GM18511 (cell line): ENCODE measurements around the gene IFITM5.
A peak's percentile ranks its signal among the peaks of the same experiment; 100 is the strongest.
"Not testable (repeated sequence)": the region's sequence is repeated elsewhere in the genome, so short reads cannot be mapped to it uniquely, and the experiment has no call there.

Experiments
- ATAC-seq: cut with Tn5 transposase; IDR thresholded peaks from one replicate; pipeline ENCODE4 v1.9.1; 2021; ENCODE audit warnings: mild to moderate bottlenecking, moderate library complexity; ENCODE audit not compliant: unreplicated experiment

Gene IFITM5

DNA sequence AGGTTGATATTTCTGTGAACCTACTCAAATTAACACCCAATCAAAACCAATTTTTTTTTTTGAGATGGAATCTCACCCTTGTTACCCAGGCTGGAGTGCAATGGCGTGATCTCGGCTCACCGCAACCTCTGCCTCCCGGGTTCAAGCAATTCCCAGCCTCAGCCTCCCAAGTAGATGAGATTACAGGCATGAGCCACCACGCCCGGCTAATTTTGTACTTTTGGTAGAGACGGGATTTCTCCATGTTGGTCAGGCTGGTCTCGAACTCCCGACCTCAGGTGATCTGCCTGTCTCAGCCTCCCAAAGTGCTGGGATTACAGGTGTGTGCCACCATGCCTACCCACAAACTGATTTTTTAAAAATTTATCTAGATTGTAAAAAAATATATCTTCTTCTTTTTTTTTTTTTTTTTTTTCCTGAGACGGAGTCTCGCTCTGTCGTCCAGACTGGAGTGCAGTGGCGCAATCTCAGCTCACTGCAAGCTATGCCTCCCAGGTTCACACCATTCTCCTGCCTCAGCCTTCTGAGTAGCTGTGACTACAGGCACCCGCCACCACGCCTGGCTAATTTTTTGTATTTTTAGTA, 29.3 kb upstream of the IFITM5 start:
- not testable (repeated sequence) for ATAC-seq

DNA sequence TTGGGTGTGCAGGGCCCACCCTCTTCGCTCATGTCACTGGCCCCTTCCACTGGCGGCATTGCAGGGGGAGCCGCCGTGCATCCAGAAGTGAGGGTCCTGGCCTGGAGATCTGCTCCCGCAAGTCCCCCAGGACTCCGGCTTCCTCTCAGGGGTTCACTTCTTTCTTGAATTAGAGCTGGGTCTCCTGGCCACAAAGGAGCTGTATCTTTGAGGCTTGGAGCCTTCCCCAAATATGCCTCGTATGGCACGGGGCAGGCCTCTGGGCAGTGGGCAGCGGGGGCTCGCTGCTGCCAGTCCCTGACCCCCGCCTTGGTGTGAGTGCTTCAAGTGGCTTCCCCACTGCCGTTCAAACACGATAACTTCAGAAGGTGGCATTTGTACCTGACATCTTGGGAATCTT, 28.7 kb upstream of the IFITM5 start:
- no peak for ATAC-seq

DNA sequence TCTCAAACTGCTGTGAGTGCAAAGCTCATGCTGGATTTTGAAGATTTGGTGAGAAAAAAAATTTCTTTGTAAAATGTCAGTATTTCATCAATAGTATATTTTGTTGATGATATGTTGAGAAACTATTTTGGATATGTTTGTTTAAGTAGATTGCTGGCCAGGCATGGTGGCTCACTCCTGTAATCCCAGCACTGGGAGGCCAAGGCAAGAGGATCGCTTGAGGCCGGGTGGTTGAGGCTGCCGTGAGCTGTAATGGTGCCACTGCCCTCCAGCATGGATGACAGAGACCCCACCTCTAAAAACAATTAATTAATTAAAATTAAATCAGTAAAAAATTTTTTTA, 28.2 kb upstream of the IFITM5 start:
- ATAC-seq: no peak

DNA sequence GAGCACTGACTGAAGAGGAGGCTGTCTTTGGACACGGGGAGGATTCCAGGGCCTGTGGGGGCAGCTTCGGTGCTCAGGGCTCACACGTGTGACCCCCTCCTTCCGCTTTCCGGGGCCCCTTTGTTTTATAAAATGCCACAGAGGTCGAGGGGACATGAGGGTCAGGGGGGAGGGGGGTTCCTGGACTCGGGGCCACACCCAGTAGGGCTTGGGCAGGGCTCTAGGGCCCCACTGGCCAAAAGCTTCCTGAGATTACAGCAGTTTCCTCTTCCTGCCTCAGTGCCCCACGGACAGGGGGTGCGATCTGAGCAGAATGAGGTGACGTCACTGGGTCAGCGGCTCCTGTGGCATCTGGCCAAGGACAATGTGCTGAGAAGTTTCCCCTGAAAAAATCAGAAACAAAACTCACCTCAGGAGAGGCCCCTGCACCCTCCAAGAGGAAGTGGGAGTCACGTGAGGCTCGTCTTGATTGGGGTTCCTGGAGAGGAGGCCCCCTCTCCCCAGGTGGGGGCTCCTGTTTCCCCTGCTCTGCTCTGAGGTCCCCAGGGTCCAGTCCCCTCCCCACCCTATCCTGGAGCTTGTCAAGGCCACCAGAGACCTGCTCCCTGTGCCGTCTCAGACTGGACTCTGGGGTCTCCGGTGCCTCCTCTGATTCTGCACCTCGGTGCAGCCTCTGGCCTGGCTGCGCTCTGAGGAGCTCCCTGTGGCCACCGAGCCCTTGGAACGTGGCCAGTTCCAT, 27.7 kb upstream of the IFITM5 start:
- peak; percentile 80 for ATAC-seq

DNA sequence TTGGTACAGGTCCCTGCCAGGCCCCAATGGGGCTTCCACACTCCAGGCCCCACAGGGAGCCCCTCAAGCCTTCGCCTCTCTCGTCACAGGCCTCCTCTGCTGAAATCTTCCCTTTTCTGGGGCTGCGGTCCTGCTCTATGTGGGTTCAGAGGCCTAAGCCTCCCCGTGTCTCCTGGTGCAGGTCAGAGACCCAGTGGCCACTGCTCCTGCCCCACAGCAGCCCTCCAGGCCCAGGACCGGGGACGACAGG, 27.2 kb upstream of the IFITM5 start:
- ATAC-seq: no peak

DNA sequence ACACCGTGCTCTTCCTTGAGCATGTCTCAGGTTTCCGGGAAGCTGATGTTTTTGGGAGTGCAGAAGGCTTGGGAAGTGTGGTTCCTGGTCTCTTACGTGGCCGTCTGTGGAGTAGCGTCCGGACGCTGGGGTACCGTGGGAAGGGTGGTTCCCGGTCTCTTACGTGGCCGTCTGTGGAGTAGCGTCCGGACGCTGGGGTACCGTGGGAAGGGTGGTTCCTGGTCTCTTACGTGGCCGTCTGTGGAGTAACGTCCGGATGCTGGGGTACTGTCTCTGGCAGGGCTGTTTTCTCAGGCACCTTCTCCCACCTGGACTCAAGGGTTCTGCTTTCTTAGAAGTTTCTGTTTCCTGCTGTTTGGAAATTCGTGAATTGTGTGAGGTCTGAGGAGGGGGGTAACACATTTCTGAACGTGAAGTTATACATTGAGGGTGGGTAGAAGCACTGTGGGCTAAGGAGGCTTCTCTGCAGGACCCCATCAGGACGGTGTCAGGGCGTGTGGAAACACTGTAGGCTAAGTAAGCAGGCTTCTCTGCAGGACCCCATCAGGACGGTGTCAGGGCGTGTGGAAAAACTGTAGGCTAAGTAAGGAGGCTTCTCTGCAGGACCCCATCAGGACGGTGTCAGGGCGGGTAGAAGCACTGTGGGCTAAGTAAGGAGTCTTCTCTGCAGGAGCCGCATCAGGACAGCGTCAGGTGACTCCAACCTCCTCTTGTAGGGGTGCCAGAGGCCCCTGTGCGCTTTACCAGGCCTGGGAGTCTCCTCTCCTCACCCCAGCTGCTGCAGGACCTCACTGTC, 26.7 kb upstream of the IFITM5 start:
- ATAC-seq: no peak

DNA sequence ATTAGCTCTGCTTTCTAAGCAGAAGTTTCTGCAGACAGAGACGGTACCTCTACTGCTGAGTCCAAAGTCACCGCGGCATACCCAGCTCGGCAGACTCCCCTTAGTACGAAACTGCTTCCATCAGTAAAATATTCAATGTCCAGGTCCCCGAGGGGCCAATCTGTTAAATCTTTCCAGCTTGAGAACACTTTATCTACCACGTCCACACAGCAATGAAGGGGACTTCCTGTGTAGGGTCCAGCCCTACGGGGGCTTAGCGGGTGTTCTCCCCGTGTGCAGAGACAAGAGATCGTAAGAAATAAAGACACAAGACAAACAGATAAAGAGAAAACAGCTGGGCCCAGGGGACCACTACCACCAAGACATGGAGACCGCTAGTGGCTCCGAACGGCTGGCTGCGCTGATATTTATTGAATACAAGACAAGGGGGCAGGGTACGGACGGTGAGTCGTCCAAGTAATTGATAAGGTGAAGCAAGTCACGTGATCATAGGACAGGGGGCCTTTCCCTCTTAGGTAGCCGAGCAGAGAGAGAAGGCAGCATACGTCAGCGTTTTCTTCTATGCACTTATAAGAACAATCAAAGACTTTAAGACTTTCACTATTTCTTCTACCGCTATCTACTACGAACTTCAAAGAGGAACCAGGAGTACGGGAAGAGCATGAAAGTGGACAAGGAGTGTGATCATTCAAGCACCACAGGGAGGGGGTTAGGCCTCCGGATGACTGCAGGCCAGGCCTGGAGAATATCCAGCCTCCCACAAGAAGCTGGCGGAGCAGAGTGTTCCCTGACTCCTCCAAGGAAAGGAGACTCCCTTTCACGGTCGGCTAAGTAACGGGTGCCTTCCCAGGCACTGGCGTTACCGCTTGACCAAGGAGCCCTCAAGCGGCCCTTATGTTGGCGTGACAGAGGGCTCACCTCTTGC, 25.5 kb upstream of the IFITM5 start:
- ATAC-seq: not testable (repeated sequence)

DNA sequence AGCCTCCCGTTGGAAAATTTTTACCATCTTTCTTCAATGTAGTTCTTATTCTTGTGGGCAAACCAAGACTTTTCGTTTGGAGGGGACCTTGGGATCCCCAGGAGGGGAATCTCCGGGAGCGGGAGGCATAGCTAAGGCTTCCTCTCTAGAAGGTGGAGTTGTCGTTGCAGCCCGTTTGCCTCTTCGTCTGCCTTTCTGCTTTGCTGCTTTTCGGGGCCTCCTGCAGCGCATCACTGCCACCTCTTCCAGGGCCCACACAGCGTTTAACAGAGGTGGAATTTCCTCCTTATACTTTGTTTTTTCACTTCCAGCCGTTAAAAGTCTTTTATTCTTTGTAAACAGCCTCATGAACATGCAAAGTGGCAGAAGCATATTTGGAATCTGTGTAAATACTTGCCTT, 24.8 kb upstream of the IFITM5 start:
- no peak for ATAC-seq

DNA sequence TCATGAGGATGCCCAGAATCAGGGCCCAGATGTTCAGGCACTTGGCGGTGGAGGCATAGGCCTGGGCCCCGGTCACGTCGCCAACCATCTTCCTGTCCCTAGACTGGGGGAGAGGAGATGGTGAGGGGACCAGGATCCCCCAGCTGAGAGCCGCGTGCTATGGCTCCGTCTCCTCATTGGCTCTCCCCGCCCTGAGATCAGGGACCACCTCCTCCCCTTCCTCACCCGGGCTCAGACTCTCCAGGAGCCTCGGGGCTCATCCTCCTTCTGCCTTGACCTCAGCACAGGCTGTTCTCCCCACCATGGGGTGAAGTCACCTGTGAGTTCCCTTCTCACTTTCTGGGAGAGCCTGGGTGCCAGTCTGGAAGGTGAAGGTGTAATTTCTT, 20.6 kb upstream of the IFITM5 start:
- ATAC-seq: not testable (repeated sequence)

DNA sequence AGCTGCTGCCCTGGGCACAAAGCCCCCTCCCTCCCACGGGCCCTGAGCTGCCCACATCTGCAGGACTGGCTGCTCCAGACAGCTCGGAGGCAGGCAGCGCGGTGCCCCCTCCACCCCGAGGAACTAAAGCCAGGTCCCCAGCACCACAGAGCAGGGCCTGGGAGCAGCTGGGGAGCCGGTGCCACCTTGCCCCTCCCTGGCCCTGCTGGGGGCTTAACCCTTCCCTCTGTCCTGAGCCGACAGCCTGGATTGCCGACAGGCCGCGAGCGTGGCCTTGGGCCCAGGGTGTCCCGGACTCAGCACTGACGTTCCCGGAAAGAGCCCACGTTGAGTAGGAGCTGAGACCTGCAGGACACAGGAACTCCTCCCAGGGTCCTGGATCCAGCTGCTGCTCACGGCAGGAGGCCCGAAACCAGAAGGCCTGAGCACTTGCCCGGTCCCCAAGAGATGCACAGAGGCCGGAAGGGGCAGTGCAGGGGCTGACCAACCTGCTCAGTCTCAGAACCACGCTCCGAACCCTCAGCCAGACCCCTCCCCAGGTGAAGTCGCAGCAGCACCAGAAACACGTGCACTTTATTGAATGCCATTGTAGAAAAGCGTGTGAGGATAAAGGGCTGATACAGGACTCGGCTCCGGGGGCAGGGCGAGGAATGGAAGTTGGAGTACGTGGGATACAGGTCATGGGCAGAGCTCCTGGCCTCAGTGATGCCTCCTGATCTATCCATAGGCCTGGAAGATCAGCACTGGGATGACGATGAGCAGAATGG, 20.0 kb upstream of the IFITM5 start:
- ATAC-seq: peak; percentile 24

DNA sequence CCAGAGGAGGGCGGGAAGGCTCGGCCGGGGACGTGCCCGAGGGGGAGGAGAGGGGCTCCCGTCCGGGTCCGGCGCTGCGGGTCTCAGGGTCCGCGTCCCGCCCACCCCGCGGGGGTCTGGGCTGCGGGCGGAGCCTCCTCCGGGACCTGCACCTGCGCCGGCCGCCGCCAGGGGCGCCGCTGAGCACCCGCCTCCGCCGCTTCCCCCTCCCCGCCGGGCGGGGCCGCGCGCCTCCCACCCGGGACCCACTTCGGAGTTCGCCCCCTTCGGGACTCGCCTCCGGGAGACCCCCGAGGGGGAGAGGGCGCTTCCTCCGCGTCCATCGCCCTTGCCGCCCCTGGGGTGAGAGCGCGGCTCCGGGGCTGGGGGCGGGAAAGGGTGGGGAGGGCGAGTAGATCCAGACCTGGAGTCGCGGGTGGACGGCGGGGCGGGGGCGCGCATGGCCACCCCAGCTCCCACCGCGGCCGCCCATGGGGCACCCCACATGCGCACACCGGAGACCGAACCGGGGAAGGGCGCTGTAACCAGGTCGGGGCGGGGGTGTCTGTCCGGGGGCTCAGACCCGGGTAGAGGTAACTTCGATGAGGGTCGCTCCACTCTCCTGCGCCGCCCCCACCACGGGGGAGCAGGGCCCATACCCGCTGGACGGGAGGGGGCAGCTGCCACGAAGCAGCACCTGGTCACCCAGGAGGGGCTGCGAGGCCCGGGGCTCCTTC, 19.2 kb upstream of the IFITM5 start:
- ATAC-seq: peak; percentile 47

DNA sequence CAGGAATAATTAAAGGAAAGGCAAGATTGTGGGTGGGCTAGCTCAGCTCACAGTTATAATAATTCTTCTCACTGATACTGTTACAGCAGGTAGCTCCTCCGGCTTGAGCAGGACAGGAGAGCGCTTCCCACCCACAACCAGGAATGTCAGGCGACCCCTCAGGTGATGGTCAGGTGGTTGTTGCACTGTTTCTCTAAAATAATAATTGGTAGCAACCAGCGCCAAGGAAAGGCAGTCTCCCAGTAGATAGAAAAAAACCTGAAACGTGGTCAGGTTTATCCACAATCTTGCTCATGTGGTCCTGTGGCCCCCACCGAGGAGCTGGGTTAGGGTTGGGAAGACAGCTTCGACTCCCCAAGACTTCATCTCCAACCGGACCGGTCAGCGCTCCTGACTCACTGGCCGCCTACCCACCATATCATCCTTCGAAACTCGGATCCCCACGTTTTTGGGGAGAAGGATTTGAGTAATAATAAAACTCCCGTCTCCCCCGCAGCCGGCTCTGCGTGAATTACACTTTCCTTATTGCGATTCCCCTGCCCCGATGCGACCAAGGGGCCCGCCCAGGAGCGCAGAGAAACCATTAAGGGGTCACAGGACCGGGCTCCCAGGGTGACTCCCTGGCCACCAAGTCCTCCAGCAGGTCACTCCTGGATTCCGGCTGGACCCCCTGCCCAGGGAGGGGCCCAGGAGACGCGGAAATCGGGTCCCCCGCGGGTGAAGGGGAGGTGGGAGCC, 18.5 kb upstream of the IFITM5 start:
- not testable (repeated sequence) for ATAC-seq

DNA sequence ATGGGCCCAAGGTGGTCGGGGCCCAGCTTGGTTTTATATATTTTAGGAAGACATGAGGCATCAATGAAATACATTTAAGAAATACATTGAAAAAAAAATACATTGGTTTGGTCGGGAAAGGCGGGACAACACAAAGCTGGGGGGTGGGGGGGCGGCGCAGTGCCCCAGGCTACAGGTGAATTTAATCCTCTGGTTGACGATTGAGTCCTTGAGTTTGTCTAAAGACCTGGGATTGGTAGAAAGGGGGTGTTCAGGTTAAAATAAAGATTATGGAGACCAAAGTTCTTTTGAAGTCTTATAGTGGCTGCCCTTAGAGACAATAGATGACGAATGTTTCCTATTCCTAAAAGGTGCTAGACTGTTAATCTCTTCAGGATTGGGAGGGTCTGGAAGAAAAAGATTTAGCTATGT, 17.6 kb upstream of the IFITM5 start:
- no peak for ATAC-seq

DNA sequence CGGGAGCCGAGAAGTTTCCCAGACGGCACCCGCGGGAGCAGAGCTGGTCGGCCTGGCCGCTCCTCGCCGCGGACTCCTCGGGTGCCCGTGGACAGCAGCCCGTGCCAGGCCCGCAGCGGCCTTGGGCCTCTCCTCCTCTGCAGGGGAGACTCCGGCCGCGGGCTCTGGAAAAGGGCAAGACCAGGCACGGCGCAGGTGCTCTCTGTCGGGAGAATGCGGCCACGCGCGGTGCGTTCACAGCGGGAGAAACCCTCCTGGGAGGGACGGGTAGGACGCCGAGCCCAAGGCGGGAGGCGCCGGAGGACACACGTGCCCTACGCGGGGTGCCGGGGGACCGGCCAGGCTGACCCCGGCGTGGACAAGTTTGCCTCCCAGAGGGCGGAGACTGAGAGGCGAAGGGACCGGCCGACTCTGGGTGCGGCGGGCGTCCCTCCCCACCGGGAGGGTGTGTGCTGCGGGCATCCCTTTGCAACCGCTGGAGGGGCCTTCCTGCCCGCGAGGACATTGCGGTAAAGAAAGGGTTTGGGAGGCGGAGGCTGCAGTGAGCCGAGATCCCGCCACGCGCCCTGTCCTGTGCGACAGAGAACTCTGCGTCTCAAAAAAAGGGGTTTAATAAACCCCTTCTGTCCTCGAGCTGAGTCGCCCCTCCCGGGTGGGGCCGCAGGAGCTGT, 16.8 kb upstream of the IFITM5 start:
- no peak for ATAC-seq

DNA sequence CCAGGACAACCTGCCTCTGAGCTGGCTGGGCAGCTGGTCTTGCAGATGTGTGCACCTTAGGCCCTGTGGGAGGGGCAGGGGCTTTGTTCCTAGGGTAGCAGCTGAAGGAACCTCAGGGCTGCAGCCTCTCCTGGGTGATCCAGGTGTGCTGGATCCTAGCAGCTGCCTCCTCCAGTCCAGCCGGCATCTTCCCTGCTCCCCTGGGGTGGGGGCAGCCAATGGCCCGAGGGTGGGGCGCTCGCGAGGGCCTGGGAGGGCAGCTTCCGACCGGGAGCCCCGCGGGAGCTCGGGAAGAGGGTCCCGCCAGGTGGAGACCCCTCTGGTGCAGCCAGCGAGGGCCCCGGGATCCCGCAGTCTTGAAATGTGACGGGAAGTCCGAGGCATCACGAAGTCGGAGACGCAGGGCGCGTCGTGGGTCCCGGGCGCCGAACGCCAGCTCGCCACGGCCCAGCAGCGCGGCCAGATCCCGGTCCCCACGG, 16.2 kb upstream of the IFITM5 start:
- no peak for ATAC-seq

DNA sequence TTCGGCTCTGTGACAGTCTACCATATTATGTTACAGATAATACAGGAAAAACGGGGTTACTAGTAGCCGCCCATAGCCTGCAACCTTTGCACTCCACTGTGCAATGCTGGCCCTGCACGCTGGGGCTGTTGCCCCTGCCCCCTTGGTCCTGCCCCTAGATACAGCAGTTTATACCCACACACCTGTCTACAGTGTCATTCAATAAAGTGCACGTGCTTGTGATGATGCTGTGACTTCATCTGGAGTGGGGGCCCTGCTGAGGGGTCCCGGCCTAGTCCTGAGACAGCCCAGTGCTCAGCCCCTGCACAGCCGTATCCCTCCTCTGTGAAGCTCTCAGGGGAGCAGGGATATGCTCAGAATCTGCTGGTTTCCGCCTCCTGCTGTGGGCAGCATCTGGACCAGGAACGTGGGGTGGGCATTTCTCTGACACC, 15.7 kb upstream of the IFITM5 start:
- no peak for ATAC-seq

DNA sequence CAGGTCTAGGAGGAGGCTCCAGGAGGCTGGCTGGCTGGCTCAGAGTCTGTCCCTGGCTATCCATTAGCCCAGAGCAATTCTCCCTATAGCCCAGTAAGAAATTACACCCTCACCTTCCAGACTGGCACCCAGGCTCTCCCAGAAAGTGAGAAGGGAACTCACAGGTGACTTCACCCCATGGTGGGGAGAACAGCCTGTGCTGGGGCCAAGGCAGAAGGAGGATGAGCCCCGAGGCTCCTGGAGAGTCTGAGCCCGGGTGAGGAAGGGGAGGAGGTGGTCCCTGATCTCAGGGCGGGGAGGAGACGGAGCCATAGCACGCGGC, 15.2 kb upstream of the IFITM5 start:
- ATAC-seq: not testable (repeated sequence)

DNA sequence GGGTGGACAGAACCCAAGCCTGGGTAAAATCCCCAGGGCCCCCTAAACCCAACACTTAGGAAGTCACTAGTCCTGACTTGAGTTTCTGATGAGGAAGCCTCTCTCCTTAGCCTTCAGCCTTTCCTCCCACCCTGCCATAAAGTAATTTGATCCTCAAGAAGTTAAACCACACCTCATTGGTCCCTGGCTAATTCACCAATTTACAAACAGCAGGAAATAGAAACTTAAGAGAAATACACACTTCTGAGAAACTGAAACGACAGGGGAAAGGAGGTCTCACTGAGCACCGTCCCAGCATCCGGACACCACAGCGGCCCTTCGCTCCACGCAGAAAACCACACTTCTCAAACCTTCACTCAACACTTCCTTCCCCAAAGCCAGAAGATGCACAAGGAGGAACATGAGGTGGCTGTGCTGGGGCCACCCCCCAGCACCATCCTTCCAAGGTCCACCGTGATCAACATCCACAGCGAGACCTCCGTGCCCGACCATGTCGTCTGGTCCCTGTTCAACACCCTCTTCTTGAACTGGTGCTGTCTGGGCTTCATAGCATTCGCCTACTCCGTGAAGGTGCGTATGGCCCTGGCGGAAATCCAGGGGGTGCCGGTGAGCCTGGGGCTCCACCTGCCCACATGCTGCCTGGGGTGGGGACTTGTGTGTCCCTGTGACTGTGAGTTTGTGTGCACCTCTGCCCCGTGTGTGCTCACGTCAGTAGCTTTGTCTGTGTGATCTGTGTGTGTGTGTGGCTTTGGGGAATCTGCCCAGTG, 14.6 kb upstream of the IFITM5 start, which contains the start of gene IFITM1:
TSS of gene IFITM1 (plus strand) at position 254 of the 767 bp plus-strand sequence. CDS start at position 385, 131 bp downstream.
- peak; percentile 40 for ATAC-seq
